Activated gamma-delta T cell treated with Interleukin-2 at 50 U/mL for 16 hours (primary cell): Measurements from ENCODE around the gene F2.
A peak's percentile ranks its signal among the peaks of the same experiment; 100 is the strongest.
"Not testable (repeated sequence)": the region's sequence is repeated elsewhere in the genome, so short reads cannot be mapped to it uniquely, and the experiment has no call there.

Experiments used
- DNase-seq: peaks from one replicate; pipeline ENCODE4 v3.0.0-alpha.2; 2020

F2 gene

DNA sequence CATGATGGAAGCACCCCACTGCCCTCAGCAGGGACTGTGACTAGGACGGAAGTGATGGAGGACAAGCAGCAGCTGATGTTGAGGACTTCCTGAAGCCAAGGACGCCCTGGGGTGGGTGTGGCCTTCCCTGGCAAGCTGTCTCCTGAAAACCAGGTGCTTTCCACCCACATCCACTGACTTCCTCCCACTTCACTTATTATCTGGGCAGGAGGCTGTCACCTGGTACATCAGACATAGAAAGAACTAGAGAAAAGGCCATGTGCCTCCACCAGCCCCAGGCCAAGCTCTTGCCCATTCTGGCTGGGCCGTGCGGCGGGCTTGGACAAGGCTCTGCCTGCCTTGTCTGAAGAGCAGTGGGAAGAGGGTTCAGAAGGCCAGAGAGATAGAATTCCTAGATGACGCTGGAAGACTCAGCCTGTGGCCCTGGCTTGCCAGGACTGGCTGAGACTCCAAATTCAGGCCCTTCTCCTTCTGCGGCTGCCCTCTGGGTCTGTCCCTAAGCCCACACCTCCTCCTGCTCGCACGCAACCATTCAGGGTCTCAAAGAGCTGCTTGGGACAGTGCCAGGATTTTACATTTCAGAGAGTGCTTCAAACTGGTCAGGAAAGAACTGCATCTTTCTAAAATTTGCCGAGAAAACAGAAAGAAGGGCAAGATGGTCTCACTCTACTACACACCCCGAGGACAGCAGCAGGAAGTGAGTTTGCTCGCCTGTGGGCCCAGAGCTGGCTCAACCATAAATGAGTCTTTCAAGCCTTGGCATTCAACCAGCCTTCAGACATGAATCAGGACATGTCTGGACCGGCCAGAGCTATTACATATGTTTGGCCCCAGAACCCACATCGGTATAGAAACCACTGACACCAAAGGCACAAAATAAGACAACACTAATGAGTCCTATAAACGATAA is 31.9 kb upstream of the F2 start:
- DNase-seq: no peak

DNA sequence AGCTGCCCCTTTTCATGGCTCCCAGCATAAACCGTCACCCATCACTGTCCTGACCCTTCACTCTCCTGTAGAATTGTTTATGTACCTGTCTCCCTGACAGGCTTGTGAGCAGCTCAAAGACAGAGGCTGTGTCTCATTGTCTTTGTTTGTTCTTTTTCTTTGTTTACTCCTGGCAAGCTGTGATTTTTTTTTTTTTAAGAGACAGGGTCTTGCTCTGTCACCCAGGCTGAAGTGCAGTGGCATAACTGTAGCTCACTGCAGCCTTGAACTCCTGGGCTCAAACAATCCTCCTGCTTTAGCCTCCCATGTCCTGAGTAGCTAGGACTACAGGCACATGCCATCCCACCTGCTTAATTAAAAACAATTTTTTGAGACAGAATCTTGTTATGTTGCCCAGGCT is 28.3 kb upstream of the F2 start:
- no peak for DNase-seq

DNA sequence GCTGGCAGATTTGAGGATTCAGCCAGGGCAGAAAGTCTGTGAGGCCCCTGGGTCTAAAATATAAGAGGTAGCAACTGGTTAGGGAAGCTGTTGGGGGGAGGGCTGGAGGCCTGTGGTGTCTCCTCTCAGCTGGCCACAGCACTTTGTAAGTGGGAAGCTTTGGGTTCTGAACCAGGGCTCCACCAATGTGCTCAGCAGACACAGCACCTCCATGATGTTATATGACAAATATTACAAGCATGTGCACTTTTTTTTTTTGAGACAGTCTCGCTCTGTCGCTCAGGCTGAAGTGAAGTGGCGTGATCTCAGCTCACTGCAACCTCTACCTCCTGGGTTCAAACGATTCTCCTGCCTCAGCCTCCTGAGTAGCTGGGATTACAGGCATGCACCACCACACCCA is 26.6 kb upstream of the F2 start:
- no peak for DNase-seq

DNA sequence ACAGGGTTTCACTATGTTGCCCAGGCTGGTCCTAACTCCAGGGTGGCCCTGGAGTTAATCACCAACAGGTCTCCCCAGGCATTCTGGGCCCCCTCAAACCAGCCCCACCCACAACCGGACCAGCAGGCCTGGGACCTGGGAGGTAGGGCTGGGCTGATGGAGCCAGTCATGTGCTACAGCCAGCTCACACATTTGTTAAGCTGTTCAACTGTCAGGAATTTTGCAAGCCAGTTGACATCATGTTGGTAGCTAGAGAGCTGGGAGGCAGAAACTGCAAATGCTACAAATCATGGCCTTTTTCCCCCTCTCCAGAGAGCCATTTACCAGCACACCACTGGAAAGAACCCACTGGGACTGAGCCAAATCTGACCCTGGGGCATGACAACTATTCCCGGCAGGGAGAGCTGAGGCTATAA is 25.4 kb upstream of the F2 start:
- no peak for DNase-seq

DNA sequence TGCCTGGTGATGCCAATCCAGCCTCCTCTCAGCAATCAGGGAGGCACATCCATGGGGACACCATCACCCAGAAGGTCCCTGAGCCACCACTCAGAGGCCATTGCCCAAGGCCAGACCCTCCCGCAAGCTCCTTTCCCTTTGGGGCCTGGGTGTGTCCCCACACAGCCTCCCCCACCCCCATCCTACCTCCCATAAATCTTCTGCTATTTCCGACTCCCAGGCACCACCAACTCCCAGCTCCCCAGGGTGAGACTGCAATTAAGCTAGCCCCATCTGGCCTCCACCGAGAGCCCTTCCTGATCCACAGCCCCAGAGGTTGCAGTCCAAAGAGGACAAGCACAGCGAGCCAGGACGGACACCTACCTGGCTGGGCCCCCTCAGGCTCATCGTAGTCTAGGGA is 24.9 kb upstream of the F2 start:
- no peak for DNase-seq

DNA sequence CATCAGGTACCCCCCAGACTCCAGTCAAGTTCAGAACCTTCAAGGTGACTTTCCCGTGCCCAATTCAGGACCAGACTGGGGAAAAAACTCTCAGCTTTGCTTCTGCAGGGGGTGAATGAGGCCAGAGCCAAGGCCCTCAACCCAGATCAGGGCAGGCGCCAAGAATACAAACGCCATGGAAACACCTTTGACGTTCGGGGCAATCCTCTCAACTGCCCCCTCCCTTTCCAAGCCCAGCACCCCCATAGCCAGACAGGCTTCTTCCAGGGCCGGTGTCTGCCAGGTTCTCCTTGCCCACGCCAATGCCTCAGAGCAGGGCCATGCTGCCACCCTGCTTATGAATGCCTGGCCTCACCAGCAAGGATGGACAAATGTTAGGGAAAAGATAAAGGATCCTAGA is 24.4 kb upstream of the F2 start:
- DNase-seq: no peak

DNA sequence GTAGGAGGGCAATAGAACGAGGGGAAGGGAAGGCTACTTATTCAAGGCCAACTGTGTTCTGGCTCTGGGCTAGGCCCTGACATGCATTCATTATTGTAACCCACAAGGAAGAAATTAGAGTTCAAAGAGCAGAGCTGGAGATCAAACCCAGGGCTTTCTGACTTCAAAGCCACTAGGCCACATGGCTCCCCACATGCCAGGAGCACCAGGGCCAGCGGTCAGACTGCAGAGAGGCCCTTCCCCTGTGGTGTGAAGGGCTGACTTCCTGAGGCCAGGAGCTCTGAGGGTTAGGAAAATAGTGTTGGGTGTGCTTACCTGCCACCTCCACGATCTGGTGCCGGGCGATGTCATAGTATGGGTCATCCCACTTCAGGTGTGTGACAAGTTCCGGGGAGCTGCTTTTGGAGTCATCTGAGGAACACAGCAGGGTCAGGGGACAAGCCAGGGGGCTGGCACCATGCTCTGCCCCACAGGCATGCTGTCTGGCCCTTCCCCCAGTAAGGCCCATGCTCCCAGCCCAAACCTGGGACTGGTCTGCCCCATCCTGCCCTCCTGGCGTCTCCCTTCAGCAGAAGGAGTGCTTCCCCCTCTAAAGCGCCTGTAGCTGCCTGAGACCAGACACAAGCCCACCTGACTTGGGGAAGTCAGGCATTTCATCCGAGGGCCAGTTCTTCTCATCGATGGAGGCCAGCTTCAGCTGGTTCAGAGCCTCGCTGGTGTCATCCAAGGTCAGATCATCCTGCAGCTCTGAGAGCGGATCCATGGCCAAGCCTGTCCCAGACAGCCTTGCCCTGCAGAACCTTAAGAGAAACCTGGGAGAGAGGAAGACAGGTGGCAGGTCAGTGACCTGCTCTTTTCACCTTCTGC is 23.4 kb upstream of the F2 start:
- no peak for DNase-seq

DNA sequence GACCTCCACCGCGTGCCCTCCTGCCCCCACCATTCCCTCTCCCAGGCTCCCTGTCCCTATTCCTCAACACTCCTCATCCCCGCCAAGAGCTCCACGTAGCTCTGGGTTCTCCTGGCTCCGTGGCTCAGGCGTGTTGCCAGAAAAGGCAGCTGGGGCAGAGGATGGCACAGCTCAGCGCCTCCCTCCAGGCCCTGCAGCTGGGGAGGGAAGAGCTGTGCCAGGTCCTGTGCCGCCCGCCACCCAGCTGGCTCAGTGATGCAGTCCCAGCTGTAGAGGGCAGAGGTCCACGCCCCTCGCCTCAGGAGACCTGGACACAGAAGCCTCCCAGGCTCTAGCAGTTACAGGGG is 22.8 kb upstream of the F2 start:
- DNase-seq: no peak

DNA sequence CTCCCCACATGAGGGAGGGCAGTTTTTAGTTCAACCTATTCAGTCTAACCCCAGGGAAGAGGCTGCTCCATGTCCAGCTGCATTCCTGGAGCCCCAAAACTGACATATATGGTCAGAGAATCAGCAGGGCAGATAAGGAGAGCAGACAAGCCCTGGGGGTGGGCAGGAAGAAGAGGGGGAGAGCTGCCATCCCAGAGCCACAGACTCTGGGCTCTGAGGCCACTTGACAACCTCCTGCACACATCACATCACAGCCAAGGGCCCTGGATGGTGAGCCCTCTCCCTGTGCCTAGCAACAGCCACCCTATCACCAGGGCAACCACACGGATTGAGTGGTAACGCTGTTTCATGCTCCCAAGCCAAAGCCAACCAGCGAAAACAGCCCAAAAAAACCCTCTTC is 21.7 kb upstream of the F2 start:
- no peak for DNase-seq

DNA sequence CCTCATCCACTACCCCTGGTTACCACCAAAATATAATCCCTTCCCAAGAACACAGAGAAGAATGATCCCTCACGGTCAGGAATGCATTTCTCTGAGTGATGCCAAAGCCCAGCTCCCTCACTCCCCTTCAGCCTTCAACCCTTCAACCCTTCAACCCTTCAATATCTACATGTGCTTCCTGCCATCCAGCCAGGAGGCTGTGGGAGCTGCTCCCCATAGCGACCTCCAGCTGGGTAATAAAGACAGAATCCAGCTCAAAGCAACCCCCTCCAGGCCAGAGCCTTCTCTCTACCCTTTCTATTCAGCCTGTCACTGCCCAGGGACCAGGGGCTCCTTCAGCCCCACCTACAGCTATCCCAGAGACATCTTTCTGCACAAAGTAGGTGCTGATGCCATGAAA is 21.3 kb upstream of the F2 start:
- no peak for DNase-seq

DNA sequence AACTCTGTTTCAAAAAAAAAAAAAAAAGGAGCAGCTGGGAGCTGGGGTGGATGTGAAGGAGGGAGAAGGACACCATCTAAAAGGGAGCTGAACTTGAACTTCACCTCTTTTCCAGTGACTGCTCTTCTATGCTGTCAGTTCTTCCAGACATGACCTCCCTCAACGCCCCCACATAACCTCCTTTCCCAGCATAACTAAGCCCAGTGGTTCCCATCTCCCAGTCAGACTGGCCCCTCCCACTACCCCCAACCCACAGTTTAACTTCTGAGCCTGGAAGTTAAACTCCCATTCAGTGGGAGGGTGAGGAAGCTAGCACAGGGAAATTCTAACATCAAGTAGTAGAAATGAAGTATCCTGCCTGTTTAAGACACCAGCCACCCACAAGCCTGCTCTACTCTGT is 20.4 kb upstream of the F2 start:
- DNase-seq: no peak

DNA sequence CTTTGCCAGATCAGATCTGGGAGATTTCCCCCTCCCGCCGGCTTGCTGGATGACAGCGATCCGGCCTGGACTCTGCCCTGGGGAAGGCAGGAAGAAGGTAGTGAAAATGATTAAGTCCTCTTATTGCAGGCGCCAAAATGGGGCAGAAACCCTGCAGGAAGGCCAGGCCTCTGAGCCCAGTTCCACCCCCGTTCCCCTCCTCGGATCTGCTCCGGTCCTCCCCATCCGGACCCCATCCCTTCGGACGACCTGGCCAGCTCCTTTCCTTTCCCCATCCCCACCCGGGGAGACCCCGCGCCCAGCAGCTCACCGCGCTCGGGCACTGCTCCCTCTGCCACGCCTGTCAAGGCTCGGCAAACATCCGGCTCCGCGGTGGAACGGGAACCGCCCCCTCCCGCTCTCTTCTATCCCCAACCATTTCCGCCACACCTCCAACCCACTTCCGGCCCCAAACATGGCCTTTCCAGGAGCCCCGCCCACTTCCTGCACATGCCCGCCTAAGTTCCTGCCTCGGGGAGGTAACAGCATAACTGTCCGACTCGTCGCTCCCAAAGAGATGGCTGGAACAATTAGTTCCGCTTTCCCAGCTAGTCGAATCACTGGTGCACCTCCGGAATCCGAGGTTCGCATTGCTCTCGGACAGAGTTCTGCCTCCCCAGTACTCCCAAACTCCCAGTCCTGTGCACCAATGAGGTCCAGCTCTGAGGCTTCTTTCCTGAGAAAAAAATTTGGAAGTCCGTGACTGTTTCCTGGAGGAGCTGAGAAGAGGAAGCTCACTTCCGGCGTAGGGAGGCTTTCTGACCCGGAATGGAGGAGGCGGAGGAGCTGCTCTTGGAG is 18.6 kb upstream of the F2 start, which contains the start of the genes ARHGAP1 and ZNF408:
Gene ARHGAP1, minus strand, starts transcription at position 379 of the 837 bp plus-strand sequence. CDS start 4,512 bp downstream, outside the sequence.
Gene ZNF408, plus strand, starts transcription at position 791 of the 837 bp plus-strand sequence. Its CDS starts 17 bp downstream, at position 808.
- DNase-seq: peak; percentile 100

DNA sequence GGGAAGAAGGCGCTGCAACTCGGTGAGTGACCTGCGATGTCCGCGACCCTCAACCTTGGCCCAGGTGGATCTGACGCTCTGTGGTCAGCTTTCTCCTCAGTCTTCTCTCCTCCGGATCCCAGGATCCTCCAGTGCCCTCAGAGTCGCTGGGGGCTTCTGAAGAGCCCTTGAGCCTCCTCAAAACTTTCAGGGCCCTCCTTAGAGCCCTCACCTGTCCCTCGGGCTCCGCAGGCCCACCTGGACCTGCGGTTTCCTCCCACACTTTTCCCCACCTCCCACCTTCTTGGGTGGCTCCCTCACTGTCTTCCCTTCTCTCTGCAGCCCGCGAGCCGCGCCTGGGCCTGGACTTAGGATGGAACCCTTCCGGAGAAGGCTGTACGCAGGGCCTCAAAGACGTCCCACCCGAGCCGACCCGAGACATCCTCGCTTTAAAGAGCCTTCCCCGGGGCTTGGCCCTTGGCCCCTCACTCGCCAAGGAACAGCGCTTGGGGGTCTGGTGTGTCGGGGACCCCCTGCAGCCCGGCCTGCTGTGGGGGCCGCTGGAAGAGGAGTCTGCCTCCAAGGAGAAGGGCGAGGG is 17.8 kb upstream of the F2 start:
- no peak for DNase-seq

DNA sequence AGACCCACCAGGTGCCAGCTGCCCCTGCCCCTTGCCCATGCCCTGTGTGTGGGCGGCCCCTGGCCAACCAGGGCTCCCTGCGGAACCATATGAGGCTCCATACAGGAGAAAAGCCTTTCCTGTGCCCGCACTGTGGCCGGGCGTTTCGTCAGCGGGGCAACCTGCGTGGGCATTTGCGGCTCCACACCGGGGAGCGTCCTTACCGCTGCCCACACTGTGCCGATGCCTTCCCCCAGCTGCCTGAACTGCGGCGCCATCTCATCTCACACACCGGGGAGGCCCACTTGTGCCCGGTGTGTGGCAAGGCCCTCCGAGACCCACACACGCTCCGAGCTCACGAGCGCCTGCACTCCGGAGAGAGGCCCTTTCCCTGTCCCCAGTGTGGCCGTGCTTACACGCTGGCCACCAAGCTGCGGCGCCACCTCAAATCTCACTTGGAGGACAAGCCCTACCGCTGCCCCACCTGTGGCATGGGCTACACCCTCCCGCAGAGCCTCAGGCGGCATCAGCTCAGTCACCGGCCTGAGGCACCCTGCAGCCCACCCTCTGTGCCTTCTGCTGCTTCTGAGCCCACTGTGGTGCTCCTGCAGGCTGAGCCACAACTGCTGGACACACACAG is 13.8 kb upstream of the F2 start:
- DNase-seq: no peak

DNA sequence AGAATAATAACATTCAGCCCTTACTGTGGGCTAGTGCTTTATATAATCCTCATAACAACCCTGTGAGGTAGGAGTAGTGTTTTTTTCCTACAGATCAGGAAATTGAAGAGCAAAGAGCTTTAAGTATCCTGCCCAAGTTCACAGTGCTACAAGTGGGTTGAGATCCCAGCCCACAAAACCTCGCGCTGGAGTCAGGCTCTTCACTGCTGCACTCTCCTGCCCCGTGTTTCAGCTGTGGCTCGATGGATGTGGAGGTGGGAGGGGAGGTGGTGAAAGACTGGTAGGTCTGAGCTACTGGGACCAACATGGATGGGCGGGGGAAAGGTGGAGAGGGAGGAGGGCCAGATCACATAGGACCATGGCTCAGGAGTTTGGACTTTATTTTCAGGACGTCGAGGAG is 12.1 kb upstream of the F2 start:
- no peak for DNase-seq

DNA sequence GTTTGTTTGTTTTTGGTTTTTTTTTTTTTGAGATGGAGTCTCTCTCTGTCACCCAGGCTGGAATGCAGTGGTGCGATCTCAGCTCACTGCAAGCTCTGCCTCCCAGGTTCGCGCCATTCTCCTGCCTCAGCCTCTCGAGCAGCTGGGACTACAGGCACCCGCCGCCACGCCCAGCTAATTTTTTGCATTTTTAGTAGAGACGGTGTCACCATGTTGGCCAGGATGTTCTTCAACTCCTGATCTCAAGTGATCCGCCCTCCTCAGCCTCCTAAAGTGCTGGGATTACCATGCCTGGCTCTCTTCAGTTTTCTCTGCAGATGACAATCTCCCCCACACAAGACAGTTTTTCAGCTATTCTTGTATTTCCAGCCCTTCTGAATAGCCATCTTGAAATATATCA is 9.7 kb upstream of the F2 start:
- DNase-seq: not testable (repeated sequence)

DNA sequence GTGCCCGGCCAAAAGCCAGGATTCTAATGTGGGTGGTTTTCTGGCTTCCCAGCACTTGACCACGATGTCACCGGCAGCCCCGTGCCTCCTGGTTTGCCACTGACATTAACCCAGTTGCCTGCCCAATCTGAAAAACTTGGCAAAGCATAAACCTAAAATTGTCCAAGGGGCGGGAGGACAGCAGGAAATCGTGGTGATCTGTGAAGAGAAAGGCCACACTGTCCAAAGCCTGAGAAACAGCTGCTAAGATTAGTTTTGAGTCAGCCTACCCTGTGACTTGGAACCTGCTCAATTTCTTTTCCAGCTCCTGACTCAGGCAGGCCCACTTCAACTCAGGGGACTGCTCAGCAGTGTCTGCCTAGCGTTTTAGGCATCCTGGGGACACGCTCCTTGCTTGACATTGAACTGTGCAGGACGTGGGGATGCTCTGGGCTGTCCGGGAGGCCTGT is 8.2 kb upstream of the F2 start:
- DNase-seq: no peak

DNA sequence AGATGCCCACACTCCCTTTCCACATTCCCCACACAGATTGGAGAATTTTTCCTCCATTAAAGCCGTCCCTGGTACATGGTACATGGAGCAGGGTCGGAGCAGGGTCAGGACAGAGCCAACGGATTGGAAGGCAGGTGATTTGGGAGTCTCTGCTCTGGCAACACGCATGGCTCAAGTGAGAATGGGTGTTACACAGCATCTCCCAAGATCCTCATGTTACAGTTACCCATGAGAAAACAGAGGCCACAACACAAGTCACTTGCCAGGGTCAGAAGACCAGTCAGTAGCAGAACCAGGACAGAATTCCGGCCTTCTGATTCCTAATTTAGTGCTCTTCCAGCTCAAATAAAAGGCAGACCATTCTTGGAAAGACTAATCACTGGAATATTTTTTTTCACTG is 7.7 kb upstream of the F2 start:
- no peak for DNase-seq

DNA sequence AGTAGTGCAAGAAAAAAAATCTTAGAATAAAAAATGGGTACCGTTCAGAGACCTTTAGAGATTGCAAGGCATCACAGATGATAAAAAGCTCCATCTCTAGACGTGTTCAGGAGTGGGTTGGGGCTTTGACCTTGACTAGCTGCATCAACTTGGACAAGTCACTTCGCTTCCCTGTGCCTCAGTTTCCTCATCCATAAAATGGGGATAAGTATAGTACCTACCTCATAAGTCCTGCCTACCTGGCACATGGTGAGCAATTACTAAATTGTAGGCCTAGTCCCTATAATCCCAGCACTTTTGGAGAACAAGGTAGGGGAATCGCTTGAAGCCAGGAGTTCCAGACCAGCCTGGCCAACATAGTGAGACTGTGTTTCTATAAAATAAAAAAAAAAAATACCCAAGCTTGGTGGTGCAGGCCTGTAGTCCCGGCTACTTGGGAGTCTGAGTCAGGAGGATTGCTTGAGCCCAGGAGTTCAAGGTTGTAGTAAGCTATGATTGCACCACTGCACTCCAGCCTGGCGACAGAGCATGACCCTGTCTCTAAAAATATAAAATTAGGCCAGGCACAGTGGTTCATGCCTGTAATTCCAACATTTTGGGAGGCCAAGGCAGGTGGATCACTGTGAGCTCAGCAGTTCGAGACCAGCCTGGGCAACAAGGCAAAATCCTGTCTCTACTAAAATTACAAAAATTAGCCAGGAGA is 6.0 kb upstream of the F2 start:
- DNase-seq: no peak

DNA sequence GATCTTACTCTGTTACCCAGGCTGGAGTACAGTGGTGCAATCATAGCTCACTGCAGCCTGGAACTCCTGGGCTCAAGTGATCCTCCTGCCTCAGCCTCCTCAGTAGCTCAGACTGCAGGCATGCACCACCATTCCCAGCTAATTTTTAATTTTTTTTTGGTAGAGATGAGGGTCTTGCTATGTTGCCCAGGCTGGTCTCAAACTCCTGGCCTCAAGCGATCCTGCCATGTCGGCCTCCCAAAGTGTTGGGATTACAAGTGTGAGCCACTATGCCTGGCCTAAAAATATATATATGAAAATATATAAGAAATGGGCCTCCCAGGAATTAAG is 1.2 kb upstream of the F2 start:
- not testable (repeated sequence) for DNase-seq
